AG08396 (cell line): ENCODE data around the gene SKOR2.
"Not testable (repeated sequence)": the region's sequence is repeated elsewhere in the genome, so short reads cannot be mapped to it uniquely, and the experiment has no call there.

Experiments used
- DNase-seq: peaks from one replicate; pipeline ENCODE4 v3.0.0; 2012; ENCODE audit warnings: low spot score, mixed read lengths

The SKOR2 gene

DNA sequence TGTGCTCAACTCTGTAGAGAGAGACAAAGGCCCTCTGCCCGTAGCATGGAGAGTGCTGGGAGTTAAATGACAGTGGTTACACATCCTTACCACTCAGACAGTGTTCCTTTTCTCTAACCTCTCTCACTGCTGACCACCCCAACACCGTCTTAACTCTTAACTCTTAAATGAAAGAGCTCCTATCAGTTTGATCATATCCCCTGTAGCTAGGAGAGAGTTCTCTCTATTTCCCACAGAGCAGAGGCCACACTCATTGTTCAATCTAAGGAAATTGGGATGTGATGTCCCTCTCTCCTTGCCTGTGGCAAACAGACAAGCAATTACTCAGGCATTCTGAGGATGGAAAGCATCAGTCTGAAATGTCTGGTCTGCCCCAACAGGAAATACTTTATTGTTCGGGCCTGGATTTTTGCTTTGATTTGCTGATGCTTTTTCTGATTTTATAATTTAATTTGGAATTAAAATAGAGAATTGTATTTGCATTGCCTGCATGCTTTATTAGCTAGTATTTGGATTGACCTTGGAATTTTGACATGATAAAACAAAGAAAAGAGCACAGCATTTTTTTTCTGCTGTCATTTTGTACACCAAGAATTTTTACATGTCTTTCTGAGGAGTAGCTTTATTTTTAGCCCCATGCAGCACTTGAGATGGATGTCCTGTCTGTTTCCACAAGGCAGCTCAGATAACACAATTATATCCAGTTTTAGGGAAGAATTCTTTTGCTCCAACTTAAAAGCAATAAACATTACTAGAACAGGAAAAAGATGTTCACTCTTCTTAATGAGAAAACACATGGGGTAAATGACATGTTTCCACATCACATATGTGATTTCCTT, 47.6 kb downstream of the SKOR2 start:
- no peak for DNase-seq

DNA sequence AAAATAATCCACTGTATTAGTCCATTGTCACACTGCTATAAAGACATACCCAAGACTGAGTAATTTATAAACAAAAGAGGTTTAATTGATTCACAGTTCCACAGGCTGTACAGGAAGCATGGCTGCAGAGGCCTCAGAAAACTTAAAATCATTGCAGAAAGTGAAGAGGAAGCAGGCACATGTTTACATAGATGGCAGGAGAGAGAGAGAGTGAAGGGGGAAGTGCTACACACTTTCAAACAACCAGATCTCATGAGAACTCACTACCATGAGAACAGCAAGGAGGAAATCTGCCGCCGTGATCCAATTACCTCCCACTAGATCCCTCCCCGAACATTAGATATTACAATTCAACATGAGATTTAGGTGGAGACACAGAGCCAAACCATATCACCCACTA, 55.5 kb downstream of the SKOR2 start:
- DNase-seq, result not testable (repeated sequence)

DNA sequence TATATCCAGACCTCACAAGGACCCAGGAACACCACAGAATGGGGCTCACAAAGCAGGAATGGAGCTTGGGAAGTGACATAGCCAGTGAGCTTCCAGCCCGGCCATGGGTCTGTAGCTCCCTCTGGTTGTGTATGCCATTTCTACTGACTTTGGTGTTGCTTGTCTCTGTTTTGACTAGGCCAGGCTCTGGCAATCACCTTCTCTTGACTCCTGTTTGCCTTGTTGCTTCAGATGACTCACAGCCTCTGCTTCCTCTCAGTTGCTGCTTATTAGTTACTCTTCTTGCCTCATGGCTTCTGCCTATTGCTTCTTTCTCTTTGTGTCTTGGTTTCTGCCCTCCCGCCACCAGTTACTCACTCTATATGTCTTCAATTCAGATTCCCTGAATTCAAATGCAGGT, 59.5 kb downstream of the SKOR2 start:
- no peak for DNase-seq

DNA sequence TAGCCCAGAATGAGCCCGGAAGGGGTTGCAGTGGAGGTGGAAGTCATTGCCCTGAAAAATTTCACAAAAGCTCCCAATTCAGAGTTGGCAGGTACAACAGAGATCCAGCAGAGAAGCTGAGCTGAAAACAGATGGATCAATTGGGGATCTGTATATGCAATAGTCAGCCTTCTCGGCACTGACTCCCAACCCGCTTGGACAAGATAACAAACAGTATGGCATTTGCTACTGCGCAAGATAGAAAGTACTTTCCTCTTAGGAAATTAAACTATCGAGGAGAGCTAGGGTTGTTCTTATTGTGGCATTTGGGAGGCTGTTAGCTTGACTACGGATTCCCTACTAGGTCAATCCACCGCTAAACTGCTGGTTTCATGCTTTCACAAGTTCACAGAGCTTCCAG, 63.7 kb downstream of the SKOR2 start:
- no peak for DNase-seq

DNA sequence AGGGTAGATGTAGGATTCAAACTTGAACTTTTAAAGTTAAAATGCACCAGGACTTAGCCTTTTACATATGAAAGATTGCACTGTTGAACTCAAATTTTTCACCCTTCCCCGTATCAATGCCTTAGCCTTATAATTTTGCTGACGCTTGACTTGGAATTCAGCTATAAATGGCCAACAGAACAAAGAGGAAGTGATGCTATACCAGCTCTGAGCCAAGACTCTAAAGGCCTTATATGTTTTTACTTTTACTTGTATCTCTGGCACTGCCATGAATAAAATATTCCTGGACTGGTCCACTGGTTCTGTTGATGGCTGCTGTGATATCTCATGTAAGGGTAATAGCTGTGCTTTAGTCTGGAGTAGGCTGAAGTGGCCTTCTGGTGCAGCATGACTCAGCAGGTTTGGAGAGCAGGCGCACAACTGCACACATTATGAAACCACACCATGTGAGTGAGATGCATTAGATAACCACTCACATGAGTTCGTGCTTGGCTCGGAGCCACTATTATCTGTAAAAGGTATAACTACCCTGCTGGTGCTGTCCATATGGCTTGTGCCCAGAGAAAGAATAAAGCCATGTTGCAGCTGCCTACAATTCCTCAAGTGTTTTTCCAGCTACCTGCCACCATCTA, 66.9 kb downstream of the SKOR2 start:
- DNase-seq, result peak; percentile 9

DNA sequence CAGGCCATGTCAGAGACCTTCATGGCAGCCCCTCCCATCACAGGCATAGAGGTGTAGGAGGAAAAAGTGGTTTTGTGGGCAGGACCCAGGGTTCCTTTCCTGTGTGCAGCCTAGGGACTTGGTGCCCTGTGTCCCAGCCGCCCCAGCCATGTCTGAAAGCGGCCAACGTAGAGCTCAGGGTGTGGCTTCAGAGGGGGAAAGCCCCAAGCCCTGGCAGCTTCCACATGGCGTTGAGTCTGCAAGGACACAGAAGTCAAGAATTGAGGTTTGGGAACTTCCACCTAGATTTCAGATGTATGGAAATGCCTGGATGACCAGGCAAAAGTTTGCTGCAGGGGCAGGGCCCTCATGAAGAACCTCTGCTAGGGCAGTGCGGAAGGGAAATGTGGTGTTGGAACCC, 69.3 kb downstream of the SKOR2 start:
- not testable (repeated sequence) for DNase-seq

DNA sequence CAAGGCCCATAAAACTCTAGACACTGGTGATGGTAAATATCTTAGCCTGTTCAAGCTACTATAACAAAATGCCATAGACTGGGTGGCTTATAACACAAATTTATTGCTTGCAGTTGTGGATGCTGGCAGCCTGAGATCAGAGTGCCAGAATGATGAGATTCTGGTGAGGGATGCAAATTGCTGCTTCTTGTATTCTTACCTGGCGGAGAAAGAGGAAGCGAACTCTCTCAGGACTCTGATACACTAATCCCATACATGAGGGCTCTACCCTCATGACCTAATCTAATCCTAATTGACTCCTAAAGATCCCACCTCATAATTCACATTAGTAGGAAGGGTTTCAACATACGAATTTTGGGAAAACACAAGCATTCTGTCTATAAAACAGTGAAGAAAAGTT, 70.7 kb downstream of the SKOR2 start:
- DNase-seq, result no peak

DNA sequence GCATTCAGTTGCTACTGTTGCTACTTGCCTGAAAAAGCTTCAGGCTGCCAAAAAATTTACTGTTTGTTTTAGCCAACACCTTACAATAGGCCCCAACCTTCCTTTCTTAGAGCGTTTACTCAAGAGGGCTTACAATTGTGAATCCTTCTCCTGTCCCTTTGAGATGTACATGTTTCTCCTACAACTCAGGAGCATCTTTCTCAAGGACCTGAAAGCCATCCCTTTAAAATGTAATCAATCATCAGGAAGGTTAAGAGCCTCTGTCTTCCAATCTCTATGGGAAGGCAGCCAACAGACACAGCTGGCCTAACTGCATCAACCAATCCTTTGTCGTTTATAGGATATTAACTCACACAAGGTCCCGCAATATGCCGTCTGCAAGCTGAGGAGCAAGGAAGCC, 71.9 kb downstream of the SKOR2 start:
- no peak for DNase-seq

DNA sequence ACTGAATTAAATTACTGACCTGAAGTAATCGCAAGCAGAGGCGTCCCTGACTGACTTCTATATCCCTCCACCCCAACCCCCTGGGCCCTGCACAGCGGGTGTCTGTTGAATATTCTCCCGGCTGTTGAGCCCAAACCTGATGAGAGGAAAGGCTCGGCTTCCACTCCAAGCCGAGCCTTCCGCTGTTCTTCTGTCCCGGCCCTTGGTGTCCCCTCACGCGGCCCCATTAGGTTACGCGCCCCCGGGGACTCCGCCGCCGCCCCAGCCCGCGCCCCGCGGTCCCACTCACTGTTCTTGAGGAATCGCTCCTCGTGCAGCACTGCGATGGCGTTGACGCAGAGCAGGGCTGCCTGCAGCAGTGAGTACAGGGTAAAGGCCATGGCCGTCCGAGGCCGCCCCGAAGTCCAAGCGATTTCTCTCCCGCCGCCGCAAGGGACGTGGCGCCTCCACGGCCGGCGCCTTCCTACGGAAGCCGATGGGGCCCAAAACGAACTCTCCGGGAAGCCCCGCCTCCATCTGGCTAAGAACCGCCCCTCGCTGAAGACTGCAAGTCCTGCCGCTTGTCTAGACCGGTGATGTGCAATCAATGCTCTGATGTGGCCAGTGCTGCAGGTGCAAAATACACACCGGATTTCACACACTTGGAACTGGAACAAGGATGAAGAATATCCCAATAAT, 75.4 kb downstream of the SKOR2 start, which contains the start of gene IER3IP1:
TSS of gene IER3IP1 (minus strand) at position 467 of the 678 bp plus-strand sequence. CDS start at position 380, 87 bp downstream.
- peak; percentile 93 for DNase-seq

DNA sequence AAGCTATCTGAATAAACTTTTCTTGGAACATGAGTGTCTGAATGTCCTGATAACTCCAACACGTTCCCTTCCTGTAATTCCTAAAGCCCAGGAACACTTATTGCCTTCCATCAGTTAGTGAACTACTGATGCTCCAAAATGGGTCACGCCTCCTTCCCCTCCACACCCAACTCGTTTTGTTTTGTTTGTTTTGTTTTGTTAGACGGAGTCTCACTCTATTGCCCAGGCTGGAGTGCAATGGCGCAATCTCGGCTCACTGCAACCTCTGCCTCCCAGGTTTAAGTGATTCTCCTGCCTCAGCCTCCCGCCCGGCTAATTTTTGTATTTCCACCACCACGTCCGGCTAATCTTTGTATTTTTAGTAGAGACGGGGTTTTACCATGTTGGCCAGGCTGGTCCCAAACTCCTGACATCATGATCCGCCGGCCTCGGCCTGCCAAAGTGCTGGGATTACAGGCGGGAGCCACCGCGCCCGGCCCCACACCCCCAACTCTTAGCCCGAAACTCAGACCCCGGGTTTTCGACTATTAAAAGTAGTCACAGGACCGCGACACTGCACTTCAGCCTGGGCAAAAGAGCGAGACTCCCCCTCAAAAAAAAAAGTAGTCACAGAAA, 76.1 kb downstream of the SKOR2 start:
- DNase-seq, result peak; percentile 12

DNA sequence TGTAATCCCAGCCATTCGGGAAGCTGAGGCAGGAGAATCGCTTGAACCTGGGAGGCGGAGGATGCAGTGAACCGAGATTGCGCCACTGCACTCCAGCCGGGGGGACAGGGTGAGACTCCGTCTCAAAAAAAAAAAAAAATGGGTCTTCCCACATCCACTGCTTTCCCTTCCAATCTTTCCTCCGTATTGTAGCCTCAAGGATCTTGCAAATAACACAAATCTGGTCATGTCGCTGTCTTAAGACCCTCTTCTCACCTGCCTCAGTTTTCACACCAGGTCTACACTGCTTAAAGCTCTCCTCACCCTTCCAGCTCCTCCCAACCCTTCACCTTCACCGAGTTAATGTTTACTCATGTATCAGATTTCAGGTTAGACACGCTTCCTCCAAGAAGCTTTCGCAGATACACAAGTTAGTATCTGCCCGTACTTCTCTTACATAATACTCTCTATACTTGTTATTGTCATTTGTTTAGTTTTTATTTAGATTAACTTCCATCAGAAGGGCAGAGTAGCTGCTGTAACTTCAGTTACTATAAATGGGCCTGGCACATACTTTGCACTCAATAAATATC, 76.8 kb downstream of the SKOR2 start:
- DNase-seq, result no peak

DNA sequence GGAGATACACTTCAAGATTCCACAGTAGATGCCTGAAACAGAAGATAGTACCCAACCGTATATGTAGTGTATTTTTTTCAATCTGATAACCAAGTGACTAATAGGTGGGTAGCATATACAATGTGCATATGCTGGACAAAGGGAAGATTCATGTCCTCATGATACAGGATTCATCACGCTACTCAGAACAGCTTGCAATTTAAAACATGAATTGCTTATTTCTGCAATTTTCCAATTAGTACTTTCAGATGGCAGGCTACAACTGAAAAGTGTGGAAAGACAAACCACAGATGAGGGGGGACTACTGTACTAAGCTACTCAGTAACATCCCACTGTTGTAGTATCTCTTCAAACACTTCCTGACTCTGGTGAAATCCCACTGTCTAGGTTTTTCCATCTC, 79.0 kb downstream of the SKOR2 start:
- DNase-seq, result no peak

DNA sequence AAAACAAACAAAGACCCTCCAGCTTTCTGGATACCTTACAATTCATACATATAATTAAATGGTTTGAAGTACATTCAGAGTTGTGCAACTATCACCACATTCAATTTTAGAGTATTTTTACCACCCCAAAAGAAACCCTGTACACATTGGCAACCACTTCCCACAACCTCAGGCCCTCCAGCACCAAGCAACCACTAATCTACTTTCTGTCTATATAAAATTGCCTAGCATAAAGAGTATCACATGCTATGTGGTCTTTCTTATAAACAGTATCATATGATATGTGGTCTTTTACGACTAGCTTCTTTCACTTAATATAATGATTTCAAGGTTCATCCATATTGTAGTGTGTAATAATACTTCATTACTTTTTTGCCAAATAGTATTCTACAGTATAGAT, 82.5 kb downstream of the SKOR2 start:
- DNase-seq, result no peak

DNA sequence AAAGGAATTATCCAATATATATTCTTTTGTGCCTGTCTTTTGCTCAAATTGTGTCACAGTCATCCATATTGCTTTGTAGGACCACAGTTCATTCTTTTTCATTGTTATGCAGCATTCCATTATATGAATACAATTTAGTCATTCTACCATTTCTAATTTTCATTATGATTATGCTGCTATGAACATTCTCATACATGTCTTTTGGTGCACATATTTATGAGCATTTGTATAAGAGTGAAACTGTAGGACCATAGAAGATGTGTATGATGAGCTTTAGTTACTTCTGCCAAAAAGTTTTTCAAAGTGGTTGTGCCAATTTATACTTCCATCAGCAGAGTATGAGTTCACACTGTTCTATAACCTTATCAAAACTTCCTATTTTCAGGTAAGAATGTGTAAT, 83.0 kb downstream of the SKOR2 start:
- DNase-seq, result no peak

DNA sequence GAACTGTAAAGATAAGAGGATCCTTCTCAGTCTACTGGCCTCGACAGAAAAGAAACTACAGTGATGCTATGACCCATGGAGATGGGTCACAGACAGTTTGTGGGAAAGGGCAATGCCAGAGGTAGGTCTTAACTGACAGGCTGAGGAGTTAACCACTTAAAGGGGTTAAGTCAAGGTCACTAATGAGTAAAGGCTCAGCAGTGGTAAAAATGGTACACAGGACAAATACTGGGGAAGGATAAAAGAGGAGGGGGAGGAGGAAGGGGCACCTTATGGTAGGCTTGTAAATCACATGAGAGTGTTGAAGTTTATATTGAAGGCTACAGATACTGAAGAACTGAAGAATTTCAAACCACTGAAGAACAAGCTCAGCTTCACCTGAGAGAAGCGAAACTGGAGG, 85.2 kb downstream of the SKOR2 start:
- DNase-seq, result no peak

DNA sequence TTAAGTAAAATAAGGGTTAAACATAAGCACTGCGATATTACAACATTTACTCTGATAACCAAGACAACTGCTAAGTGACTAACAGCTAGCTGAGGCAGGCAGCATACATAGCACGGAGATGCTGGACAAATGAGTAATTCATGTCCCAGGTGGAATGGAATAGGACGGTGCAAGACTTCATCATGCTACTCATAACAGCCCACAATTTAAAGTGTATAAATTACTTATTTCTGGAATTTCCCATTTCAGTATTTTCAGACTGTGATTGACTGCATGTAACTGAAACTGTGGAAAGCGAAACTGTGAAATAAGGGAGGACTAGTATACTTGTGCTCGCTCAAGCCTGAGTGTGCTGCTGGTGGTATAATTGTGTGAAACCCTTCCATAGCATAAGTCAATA, 88.2 kb downstream of the SKOR2 start:
- DNase-seq, result peak; percentile 25

DNA sequence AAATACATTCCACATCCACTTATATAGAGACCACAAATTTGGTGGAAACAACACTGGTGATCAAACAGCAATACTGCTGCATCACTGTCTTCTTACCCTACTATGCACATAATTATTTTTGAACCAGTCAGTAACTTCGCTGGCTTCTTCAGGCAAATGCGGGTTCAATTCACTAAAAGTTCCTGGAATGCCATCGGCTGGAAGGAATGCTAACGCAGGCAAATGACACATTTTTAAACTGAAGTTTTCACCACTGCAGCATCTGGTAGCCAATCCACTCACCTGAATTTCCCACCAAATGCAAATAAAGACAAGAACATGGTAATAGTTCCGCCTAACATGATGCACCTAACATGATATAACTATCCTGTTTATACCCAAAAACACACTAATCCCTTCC, 91.2 kb downstream of the SKOR2 start:
- no peak for DNase-seq

DNA sequence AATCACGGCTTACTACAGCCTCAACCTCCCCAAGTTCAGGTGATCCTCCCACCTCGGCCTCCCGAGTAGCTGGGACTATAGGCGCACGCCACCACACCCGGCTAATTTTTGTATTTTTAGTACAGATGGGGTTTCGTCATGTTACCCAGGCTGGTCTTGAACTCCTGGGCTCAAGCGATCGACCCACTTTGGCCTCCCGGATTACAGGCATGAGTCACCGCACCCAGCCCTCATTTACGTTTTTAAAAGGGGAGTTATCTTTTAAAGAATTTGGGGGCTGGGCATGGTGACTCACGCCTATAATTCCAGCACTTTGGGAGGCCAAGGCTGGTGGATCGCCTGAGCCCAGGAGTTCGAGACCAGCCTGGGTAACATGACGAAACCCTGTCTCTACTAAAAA, 93.1 kb downstream of the SKOR2 start:
- DNase-seq, result not testable (repeated sequence)
